HepG2 (cell line): ENCODE data around the gene PCGF2. TPM values are rescaled to one million over a fixed set of nuclear protein-coding genes. Genes with fewer than 3 reads are reported as not detected.

Source experiments
- BCL6 ChIP-seq: IDR thresholded peaks from 2 replicates; pipeline ENCODE4 v1.6.1; 2016; ENCODE audit warnings: missing genetic modification reagents, missing compliant biosample characterization
- MED8 ChIP-seq: sonication (generic); formaldehyde crosslinking; IDR thresholded peaks from 2 replicates; pipeline ENCODE4 v1.8.1; 2023; ENCODE audit warnings: mild to moderate bottlenecking, missing genetic modification reagents; ENCODE audit not compliant: insufficient replicate concordance
- MXI1 ChIP-seq: IDR thresholded peaks from 3 replicates; pipeline ENCODE4 v1.6.1; 2012; ENCODE audit warnings: low read depth, low read length, inconsistent platforms, borderline replicate concordance
- NCOR1 ChIP-seq: fragments of 200-600 bp; sonication (generic); IDR thresholded peaks from 2 replicates; pipeline ENCODE4 v1.7.0; 2017; ENCODE audit warnings: antibody characterized with exemption, low read length, borderline replicate concordance
- PLRG1 ChIP-seq: fragments of 450-650 bp; conservative IDR thresholded peaks from 2 replicates; pipeline ENCODE4 v1.6.1; 2016
- RFX1 ChIP-seq: fragments of 450-650 bp; IDR thresholded peaks from 2 replicates; pipeline ENCODE4 v1.6.1; 2017
- SOX13 ChIP-seq, 3 experiments: fragments of 450-650 bp in 1 of 3; sonication (generic) in 1 of 3; formaldehyde crosslinking in 1 of 3; IDR thresholded peaks in 2 of 3; conservative IDR thresholded peaks in 1 of 3; 2 replicates each; pipeline versions ENCODE4 v1.5.0 to v1.6.1; 2016 to 2020; ENCODE audit warnings: antibody characterized with exemption in 1 of 3, mild to moderate bottlenecking in 1 of 3, missing compliant biosample characterization in 1 of 3, missing genetic modification reagents in 1 of 3, moderate library complexity in 1 of 3
- ZFAT ChIP-seq: sonication (generic); formaldehyde crosslinking; conservative IDR thresholded peaks from 2 replicates; pipeline ENCODE4 v1.8.1; 2023; ENCODE audit warnings: missing genetic modification reagents, inconsistent platforms
- ZFP37 ChIP-seq: sonication (generic); formaldehyde crosslinking; IDR thresholded peaks from 2 replicates; pipeline ENCODE4 v1.4.0; 2020; ENCODE audit warnings: missing genetic modification reagents, borderline replicate concordance
- ZMYM4 ChIP-seq: sonication (generic); formaldehyde crosslinking; IDR thresholded peaks from 2 replicates; pipeline ENCODE4 v1.8.1; 2023; ENCODE audit warnings: mild to moderate bottlenecking, missing genetic modification reagents
- ZNF431 ChIP-seq: sonication (generic); formaldehyde crosslinking; IDR thresholded peaks from 2 replicates; pipeline ENCODE4 v1.9.0; 2022; ENCODE audit warnings: missing genetic modification reagents, low read depth, mild to moderate bottlenecking, borderline replicate concordance
- ZNF598 ChIP-seq: sonication (generic); formaldehyde crosslinking; IDR thresholded peaks from 2 replicates; pipeline ENCODE4 v1.5.1; 2020; ENCODE audit warnings: mild to moderate bottlenecking, missing genetic modification reagents, borderline replicate concordance
- ZNF768 ChIP-seq: sonication (generic); formaldehyde crosslinking; IDR thresholded peaks from 2 replicates; pipeline ENCODE4 v1.4.0; 2020; ENCODE audit warnings: missing genetic modification reagents
- ZNF782 ChIP-seq: sonication (generic); formaldehyde crosslinking; IDR thresholded peaks from 2 replicates; pipeline ENCODE4 v1.4.0; 2020; ENCODE audit warnings: missing genetic modification reagents, mild to moderate bottlenecking, borderline replicate concordance
- ZNF788 ChIP-seq: sonication (generic); formaldehyde crosslinking; IDR thresholded peaks from 2 replicates; pipeline ENCODE4 v1.5.0; 2020; ENCODE audit warnings: mild to moderate bottlenecking, missing genetic modification reagents, borderline replicate concordance
- ZSCAN21 ChIP-seq: sonication (generic); formaldehyde crosslinking; IDR thresholded peaks from 2 replicates; pipeline ENCODE4 v1.8.0; 2022; ENCODE audit warnings: mild to moderate bottlenecking, missing genetic modification reagents, moderate library complexity, borderline replicate concordance
- polyA plus RNA-seq, 8 experiments: library from polyadenylated mRNA; depleted of rRNA in 3 of 8; stranded (reverse) in 7 of 8; unstranded in 1 of 8; fragments of >200 nt; fragmentation: Illumina TruSeq in 4 of 8; extraction: Trizol in 4 of 8; gene quantifications; 2 replicates each; pipeline versions ENCODE4 v1.2.1 to v1.2.3, GENCODE V29; 2011 to 2016; ENCODE audit warnings: low read depth in 4 of 8, missing spikeins in 1 of 8, mixed read lengths in 1 of 8; ENCODE audit not compliant: insufficient read depth in 1 of 8
- total RNA-seq, 5 experiments: library from RNA; depleted of rRNA; stranded (reverse); fragments of >200 nt; fragmentation: Illumina TruSeq; extraction: Trizol; gene quantifications; 2 replicates each; pipeline ENCODE4 v1.2.3, GENCODE V29; 2016; ENCODE audit warnings: low read depth in 1 of 5
- TF ChIP-seq, protein P1 (sequence below): sonication (generic); formaldehyde crosslinking; IDR thresholded peaks from 2 replicates; pipeline ENCODE4 v1.8.0; 2022; ENCODE audit warnings: mild to moderate bottlenecking, missing genetic modification reagents, moderate library complexity
- TF ChIP-seq, protein P2 (sequence below): sonication (generic); formaldehyde crosslinking; IDR thresholded peaks from 2 replicates; pipeline ENCODE4 v1.5.0; 2020; ENCODE audit warnings: missing genetic modification reagents
- TF ChIP-seq, protein P3 (sequence below), 2 experiments: sonication (generic) in 1 of 2; formaldehyde crosslinking in 1 of 2; IDR thresholded peaks; 2 replicates each; pipeline versions ENCODE4 v1.6.1 to v1.9.0; 2014 to 2022; ENCODE audit warnings: antibody characterized with exemption in 1 of 2, borderline replicate concordance in 1 of 2, inconsistent platforms in 1 of 2, low read depth in 1 of 2, missing genetic modification reagents in 1 of 2

PCGF2 gene
- total and polyA plus RNA-seq, 2 of the 13 experiments (the other 11 are each of a cell fraction or from before 2014, with no cell fraction given): 11.6 to 29.4 TPM

DNA sequence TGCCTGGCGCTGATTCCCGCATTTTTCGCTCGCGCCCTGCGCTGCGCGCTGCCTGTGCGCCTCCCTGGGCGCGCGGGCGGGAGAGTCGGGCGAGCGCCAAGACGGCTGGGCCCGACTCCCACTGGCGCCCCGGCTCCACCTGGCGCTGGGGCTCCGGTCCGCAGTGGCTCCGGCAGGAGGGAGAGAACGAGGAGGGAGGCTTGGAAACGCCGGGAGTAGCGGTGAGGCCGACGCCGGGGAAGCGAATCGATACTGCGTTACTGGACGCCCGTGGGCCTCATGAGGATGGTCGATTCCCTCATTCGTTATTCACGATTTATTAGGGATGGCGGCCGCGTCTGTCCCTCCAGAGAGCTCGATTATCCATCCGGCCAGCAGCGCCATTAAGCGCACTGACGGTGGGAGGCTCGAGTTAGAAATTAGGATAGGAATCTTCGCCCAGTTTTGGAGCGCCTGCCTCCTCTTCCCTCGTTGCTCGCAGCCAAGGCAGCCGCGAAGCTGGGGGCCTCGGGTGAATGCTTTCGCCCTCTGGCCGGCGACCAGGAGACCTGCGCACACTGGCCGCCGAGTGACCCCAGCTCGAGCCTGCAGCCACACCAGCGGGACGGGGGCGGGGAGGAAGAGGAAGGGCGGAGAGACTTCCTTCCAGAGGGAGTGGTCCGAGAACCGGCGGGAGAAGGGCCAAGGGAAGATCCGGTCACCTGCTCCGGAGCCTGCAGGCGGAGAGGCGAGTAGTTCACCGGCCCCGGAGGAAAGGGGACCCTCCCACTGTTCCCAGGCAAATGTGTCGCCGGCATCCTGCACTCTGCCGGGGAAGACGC lies 1.3 kb upstream of the PCGF2 start (continued):
- TF ChIP-seq MED8 (CRISPR knock-in tag) (peak; percentile 89), ZNF788 (CRISPR knock-in tag) (peak; percentile 91), ZMYM4 (CRISPR knock-in tag) (peak; percentile 56), ZNF598 (CRISPR knock-in tag) (no peak; the same call in 1 of the 2 replicates), MXI1 (peak; percentile 32; the same call in 1 of the 3 replicates), ZSCAN21 (CRISPR knock-in tag) (peak; percentile 44; the same call in 1 of the 2 replicates), BCL6 (no peak), ZNF431 (peak; percentile 50; the same call in 1 of the 2 replicates), RFX1 (no peak), ZNF782 (CRISPR knock-in tag) (peak; percentile 89; the same call in 1 of the 2 replicates), ZFP37 (peak; percentile 79; the same call in 1 of the 2 replicates), ZNF768 (no peak; the same call in 1 of the 2 replicates), ZFAT (CRISPR knock-in tag) (0 out of 2 replicates have a peak, but pooled peaks have one; percentile 52), SOX13 (IDR thresholded peaks at IDR 0.05) (no peak), SOX13 (CRISPR knock-in tag; conservative IDR thresholded peaks at IDR 0.05 in 1 of 2, IDR thresholded peaks at IDR 0.05 in 1 of 2) (peak in 1 of 2 experiments; percentile 51; a peak in 2 of 4 replicates), NCOR1 (peak; percentile 24; the same call in 1 of the 2 replicates), PLRG1 (no peak)
- TF ChIP-seq, protein P1, sequence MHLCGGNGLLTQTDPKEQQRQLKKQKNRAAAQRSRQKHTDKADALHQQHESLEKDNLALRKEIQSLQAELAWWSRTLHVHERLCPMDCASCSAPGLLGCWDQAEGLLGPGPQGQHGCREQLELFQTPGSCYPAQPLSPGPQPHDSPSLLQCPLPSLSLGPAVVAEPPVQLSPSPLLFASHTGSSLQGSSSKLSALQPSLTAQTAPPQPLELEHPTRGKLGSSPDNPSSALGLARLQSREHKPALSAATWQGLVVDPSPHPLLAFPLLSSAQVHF (CRISPR knock-in tag): peak; percentile 80
- TF ChIP-seq, protein P2, sequence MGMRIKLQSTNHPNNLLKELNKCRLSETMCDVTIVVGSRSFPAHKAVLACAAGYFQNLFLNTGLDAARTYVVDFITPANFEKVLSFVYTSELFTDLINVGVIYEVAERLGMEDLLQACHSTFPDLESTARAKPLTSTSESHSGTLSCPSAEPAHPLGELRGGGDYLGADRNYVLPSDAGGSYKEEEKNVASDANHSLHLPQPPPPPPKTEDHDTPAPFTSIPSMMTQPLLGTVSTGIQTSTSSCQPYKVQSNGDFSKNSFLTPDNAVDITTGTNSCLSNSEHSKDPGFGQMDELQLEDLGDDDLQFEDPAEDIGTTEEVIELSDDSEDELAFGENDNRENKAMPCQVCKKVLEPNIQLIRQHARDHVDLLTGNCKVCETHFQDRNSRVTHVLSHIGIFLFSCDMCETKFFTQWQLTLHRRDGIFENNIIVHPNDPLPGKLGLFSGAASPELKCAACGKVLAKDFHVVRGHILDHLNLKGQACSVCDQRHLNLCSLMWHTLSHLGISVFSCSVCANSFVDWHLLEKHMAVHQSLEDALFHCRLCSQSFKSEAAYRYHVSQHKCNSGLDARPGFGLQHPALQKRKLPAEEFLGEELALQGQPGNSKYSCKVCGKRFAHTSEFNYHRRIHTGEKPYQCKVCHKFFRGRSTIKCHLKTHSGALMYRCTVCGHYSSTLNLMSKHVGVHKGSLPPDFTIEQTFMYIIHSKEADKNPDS (CRISPR knock-in tag): no peak
- TF ChIP-seq, protein P3, sequence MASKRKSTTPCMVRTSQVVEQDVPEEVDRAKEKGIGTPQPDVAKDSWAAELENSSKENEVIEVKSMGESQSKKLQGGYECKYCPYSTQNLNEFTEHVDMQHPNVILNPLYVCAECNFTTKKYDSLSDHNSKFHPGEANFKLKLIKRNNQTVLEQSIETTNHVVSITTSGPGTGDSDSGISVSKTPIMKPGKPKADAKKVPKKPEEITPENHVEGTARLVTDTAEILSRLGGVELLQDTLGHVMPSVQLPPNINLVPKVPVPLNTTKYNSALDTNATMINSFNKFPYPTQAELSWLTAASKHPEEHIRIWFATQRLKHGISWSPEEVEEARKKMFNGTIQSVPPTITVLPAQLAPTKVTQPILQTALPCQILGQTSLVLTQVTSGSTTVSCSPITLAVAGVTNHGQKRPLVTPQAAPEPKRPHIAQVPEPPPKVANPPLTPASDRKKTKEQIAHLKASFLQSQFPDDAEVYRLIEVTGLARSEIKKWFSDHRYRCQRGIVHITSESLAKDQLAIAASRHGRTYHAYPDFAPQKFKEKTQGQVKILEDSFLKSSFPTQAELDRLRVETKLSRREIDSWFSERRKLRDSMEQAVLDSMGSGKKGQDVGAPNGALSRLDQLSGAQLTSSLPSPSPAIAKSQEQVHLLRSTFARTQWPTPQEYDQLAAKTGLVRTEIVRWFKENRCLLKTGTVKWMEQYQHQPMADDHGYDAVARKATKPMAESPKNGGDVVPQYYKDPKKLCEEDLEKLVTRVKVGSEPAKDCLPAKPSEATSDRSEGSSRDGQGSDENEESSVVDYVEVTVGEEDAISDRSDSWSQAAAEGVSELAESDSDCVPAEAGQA (IDR thresholded peaks at IDR 0.05; ENCODE audit: low read depth): peak; percentile 57
- TF ChIP-seq, protein P3 (CRISPR knock-in tag; IDR thresholded peaks at IDR 0.05; ENCODE audit: borderline replicate concordance): no peak
